ENCODE data around the gene LHFPL4.

LHFPL4 gene

DNA sequence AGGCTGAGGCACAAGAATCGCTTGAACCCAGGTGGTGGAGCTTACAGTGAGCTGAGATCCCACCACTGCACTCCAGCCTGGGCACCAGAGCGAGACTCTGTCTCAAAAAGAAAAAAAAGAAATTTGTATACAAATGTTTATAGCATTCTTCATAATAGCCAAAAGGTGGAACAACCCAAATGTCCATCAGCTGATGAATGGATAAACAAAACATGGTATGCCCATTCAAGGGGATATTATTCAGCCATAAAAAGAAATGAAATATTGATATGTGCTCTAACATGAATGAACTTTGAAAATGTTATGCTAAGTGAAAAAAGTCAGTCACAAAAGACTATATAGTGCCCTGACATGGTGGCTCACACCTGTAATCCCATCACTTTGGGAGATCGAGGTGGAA lies 11.4 kb downstream of the LHFPL4 start:
- no peaks in the 10 kb centered on the region for H3K36me3 ChIP-seq (ENCODE audit: insufficient read depth, low read length)
- no peak overlapping the region for H3K9ac ChIP-seq (ENCODE audit: low read depth, low read length)
- H3K27ac ChIP-seq (ENCODE audit: low read depth, low read length): no peak overlapping the region
- H3K4me3 ChIP-seq (ENCODE audit: low read length): no peak overlapping the region
- no peaks in the 10 kb centered on the region for H3K27me3 ChIP-seq (ENCODE audit: insufficient read depth, low read length)
- WGBS: 91% methylated on average over 2 of the region's 3 CpGs
- H3K9me3 ChIP-seq (ENCODE audit: insufficient read depth, low read depth, low read length): no peaks in the 10 kb centered on the region
- no peaks in the 10 kb centered on the region for H3K4me1 ChIP-seq (ENCODE audit: insufficient read depth, low read length)

DNA sequence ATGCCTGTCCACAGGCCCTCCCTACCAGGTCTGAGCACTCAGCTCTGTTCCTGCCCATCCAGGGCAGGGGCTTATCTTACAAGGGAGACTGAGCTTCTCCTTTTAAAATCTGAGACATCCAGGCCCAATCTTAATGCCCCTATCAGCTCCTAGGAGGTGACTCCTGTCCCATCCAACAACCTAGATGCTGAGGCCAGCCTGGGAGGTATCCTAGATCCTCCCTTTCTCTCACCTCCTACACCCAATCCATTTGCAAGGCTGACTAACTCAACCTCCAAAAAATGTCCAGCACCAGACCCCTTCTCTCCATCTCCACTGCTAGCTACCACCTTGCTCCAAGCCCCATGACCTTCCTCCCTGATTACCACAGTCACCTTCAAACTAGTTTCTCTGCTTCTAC lies 17.4 kb downstream of the LHFPL4 start:
- no peaks in the 10 kb centered on the region for H3K9me3 ChIP-seq (ENCODE audit: insufficient read depth, low read depth, low read length)
- no peaks in the 10 kb centered on the region for H3K4me1 ChIP-seq (ENCODE audit: insufficient read depth, low read length)
- H3K36me3 ChIP-seq (ENCODE audit: insufficient read depth, low read length): no peaks in the 10 kb centered on the region
- H3K9ac ChIP-seq (ENCODE audit: low read depth, low read length): no peak overlapping the region
- H3K4me3 ChIP-seq (ENCODE audit: low read length): no peak overlapping the region
- H3K27ac ChIP-seq (ENCODE audit: low read depth, low read length): no peak overlapping the region
- no peaks in the 10 kb centered on the region for H3K27me3 ChIP-seq (ENCODE audit: insufficient read depth, low read length)

DNA sequence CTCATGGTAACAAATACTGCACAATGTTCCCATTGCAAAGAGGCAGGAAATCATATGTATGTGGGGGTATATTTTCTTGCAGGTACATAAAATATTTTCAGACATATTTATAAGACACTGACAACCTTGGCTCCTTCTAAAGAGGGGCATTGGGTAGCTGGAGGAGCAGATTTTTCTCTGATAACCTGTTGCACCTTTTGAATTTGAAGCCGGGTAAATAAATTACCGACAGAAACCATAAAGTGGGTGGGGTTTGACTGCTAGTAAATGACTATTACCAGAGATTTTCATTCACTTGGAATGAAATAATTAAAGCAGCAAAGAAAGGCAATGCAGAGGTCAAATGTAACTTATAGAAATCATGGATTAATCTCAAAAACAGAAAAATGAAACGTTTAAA lies 19.2 kb downstream of the LHFPL4 start:
- no peaks in the 10 kb centered on the region for H3K27me3 ChIP-seq (ENCODE audit: insufficient read depth, low read length)
- no peaks in the 10 kb centered on the region for H3K9me3 ChIP-seq (ENCODE audit: insufficient read depth, low read depth, low read length)
- 96% methylated on average over 3 of the region's 3 CpGs for WGBS

DNA sequence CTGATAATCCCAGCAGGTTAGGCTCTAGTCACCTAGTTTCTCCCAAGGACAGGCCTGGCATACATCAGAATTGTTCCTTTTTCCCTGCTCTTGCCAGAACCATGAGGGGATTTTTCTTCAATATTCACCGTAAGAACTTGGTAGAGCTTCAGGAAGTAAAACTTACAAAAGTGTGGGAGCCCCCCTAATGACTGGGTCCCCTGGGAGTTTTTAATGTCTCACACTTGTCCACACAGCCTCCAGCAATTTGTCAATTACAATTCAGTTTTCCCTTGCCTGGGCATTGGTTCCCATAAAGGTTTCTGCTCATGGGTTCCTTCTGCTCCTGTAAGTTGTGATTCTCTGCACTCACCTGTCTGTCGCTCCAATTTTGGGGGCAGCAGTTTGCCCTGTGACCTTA lies 28.5 kb downstream of the LHFPL4 start:
- no peaks in the 10 kb centered on the region for H3K27me3 ChIP-seq (ENCODE audit: insufficient read depth, low read length)
- 86% methylated on average over 2 of the region's 2 CpGs for WGBS
- no peak overlapping the region for H3K27ac ChIP-seq (ENCODE audit: low read depth, low read length)
- no peak overlapping the region for H3K4me3 ChIP-seq (ENCODE audit: low read length)
- no peaks in the 10 kb centered on the region for H3K36me3 ChIP-seq (ENCODE audit: insufficient read depth, low read length)
- H3K9me3 ChIP-seq (ENCODE audit: insufficient read depth, low read depth, low read length): no peaks in the 10 kb centered on the region
- H3K4me1 ChIP-seq (ENCODE audit: insufficient read depth, low read length): no peaks in the 10 kb centered on the region
- H3K9ac ChIP-seq (ENCODE audit: low read depth, low read length): no peak overlapping the region

More for the DNA sequence above, 19.2 kb downstream of the LHFPL4 start:
- H3K4me3 ChIP-seq (ENCODE audit: low read length): no peak overlapping the region
- H3K9ac ChIP-seq (ENCODE audit: low read depth, low read length): no peak overlapping the region
- no peak overlapping the region for H3K27ac ChIP-seq (ENCODE audit: low read depth, low read length)
- H3K36me3 ChIP-seq (ENCODE audit: insufficient read depth, low read length): no peaks in the 10 kb centered on the region
- H3K4me1 ChIP-seq (ENCODE audit: insufficient read depth, low read length): no peaks in the 10 kb centered on the region

DNA sequence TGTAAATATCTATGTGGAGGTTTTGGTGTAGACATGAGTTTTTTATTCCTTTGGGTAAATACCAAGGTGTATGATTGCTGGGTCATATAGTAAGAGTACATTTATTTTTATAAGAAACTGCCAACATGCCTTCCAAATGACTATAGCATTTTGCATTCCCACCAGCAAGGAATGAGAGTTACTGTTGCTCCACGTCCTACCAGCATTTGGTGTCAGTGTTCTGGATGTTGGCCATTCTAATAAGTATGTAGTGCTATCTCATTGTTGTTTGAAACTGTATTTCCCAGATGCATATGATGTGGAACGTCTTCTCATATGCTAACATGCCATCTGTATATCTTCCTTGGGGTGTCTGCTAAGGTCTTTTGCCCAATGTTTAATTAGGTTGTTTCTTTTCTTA lies 38.7 kb downstream of the LHFPL4 start:
- Histone ChIP-seq H3K9ac (ENCODE audit: low read depth, low read length) (no peak overlapping the region), H3K27ac (ENCODE audit: low read depth, low read length) (no peak overlapping the region), H3K4me3 (ENCODE audit: low read length) (no peak overlapping the region), H3K27me3 (ENCODE audit: insufficient read depth, low read length) (no peaks in the 10 kb centered on the region; the same call in 1 of the 2 replicates), H3K9me3 (ENCODE audit: insufficient read depth, low read depth, low read length) (0 out of 2 replicates have a peak, but pooled peaks cover 4% of the 10 kb centered on the region), H3K36me3 (ENCODE audit: insufficient read depth, low read length) (no peaks in the 10 kb centered on the region), H3K4me1 (ENCODE audit: insufficient read depth, low read length) (no peaks in the 10 kb centered on the region)
- 72% methylated on average over 2 of the region's 2 CpGs for WGBS

DNA sequence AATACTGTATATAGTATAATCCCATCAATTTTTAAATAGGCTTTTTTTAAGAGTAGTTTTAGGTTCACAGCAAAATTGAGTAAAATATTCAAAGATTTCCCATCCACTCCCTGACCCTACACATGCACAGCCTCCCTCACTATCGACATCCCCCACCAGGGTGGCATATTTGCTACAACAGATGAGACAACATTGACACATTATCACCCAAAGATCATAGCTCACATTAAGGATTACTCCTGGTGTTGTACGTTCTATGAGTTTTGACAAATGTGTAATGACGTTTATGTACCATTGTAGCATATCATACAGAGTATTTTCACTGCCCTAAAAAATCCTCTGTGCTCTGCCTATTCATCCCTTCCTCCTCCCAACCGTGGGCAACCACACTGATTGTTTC lies 39.3 kb downstream of the LHFPL4 start:
- WGBS: 96% methylated on average over 3 of the region's 4 CpGs
- no peak overlapping the region for H3K4me3 ChIP-seq (ENCODE audit: low read length)
- 0 out of 2 replicates have a peak, but pooled peaks cover 4% of the 10 kb centered on the region for H3K9me3 ChIP-seq (ENCODE audit: insufficient read depth, low read depth, low read length)
- H3K9ac ChIP-seq (ENCODE audit: low read depth, low read length): no peak overlapping the region
- no peak overlapping the region for H3K27ac ChIP-seq (ENCODE audit: low read depth, low read length)
- no peaks in the 10 kb centered on the region for H3K36me3 ChIP-seq (ENCODE audit: insufficient read depth, low read length)
- peaks cover 2% of the 10 kb centered on the region; the same call in 1 of the 2 replicates for H3K27me3 ChIP-seq (ENCODE audit: insufficient read depth, low read length)
- H3K4me1 ChIP-seq (ENCODE audit: insufficient read depth, low read length): no peaks in the 10 kb centered on the region

DNA sequence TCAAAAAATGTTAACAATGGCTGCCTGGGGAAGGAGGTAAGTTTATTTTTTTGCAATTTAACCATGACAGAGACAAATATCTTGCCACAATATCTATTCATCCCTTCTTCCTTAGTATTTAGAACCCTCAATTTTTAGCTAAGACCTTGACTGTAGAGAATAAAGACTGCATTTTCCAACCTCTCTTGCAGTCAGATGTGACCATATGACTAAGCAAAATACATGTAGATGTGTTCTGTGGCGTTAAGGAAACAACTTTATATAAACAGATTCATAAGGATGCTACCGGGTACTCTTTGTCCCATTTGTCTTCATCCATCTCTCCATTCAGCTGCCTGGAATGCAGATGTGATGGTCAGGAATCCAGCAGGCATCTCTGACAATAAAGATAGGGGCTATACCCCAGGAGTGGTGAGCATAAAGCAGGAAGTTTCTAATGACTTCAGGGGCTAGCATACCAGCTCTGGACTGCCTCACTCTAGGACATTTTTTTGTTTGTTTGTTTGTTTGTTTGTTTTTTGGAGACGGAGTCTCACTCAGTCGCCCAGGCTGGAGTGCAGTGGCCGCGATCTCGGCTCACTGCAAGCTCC lies 41.1 kb downstream of the LHFPL4 start:
- Histone ChIP-seq H3K9me3 (ENCODE audit: insufficient read depth, low read depth, low read length) (no peaks in the 10 kb centered on the region), H3K27ac (ENCODE audit: low read depth, low read length) (no peak overlapping the region), H3K4me3 (ENCODE audit: low read length) (no peak overlapping the region), H3K27me3 (ENCODE audit: insufficient read depth, low read length) (peaks cover 14% of the 10 kb centered on the region), H3K4me1 (ENCODE audit: insufficient read depth, low read length) (no peaks in the 10 kb centered on the region), H3K9ac (ENCODE audit: low read depth, low read length) (no peak overlapping the region), H3K36me3 (ENCODE audit: insufficient read depth, low read length) (no peaks in the 10 kb centered on the region)
- 76% methylated on average over 6 of the region's 7 CpGs for WGBS

DNA sequence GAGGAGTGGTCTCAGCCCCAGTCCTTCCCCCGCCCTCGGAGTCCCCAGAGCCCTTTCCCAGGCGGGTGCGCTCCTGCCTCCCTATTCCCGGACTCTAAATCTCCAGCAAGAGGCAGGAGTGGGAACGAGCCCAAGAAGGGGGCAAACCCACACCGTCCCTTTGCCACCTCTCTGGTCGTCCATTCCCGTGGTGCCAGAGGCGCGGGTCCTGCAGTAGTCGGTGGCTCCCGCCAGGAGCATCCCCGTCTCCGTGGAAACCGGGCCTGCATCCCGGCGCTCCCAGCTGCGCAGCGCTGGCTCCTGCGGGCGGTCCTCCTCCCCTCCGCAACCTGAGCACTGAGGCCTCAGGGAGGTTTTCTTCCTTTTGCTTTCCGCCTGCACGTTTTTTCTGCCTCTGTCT lies 44.8 kb downstream of the LHFPL4 start:
- Histone ChIP-seq H3K9ac (ENCODE audit: low read depth, low read length) (no peak overlapping the region), H3K9me3 (ENCODE audit: insufficient read depth, low read depth, low read length) (no peaks in the 10 kb centered on the region), H3K27ac (ENCODE audit: low read depth, low read length) (no peak overlapping the region), H3K27me3 (ENCODE audit: insufficient read depth, low read length) (peaks cover 14% of the 10 kb centered on the region), H3K4me1 (ENCODE audit: insufficient read depth, low read length) (no peaks in the 10 kb centered on the region), H3K4me3 (ENCODE audit: low read length) (no peak overlapping the region), H3K36me3 (ENCODE audit: insufficient read depth, low read length) (no peaks in the 10 kb centered on the region)
- 45% methylated on average over 25 of the region's 25 CpGs for WGBS

DNA sequence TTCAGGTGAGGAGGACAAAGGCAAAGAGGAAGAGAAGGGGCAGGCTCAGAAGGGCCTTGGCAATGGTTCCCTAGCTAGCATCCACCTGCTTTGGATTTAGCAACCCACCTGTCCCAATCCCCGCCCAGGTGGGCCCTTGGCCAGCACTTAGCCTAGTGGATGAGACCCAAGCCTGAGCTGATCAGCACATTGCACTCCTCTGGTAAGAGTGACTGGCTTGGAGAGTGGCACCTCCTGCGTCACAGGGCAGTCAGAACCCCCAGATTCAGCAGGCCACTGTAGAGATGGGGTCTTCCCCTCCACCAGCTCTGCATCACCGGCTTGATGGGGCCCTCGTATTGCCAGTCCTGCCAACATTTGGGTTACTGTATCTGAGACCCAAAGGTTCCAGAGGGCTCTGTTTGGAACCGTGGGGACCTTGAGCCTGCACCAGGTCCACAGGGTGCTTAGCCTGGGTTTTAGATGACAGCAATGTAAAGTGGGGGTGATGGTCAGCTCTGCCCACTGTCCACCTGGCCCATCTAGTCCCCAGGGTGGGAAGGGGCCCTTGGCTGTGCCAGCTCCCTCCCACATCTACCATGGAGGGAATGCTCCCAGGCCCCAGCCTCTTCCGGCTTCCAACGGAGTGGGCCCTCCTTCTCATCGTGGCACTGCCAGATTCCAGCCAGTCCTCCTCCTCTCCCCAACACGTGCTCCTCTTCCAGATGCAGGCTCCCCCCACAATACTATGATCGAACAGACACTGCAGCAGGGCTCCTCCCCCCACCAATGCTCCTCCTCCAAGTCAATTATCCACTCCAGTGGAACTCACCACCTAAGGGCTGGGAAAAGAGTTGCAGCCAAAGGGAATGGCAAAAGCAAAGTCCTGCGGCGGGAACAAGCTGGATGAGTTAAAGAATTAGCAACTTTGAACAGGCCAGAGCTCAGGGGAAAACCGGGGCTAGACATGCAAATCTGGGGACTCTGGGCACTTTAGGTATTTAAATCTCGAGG lies 45.7 kb downstream of the LHFPL4 start:
- no peak overlapping the region for H3K4me3 ChIP-seq (ENCODE audit: low read length)
- no peaks in the 10 kb centered on the region for H3K9me3 ChIP-seq (ENCODE audit: insufficient read depth, low read depth, low read length)
- H3K9ac ChIP-seq (ENCODE audit: low read depth, low read length): no peak overlapping the region
- 69% methylated on average over 14 of the region's 14 CpGs for WGBS
- H3K36me3 ChIP-seq (ENCODE audit: insufficient read depth, low read length): no peaks in the 10 kb centered on the region
- peaks cover 14% of the 10 kb centered on the region for H3K27me3 ChIP-seq (ENCODE audit: insufficient read depth, low read length)
- no peaks in the 10 kb centered on the region for H3K4me1 ChIP-seq (ENCODE audit: insufficient read depth, low read length)
- H3K27ac ChIP-seq (ENCODE audit: low read depth, low read length): no peak overlapping the region

DNA sequence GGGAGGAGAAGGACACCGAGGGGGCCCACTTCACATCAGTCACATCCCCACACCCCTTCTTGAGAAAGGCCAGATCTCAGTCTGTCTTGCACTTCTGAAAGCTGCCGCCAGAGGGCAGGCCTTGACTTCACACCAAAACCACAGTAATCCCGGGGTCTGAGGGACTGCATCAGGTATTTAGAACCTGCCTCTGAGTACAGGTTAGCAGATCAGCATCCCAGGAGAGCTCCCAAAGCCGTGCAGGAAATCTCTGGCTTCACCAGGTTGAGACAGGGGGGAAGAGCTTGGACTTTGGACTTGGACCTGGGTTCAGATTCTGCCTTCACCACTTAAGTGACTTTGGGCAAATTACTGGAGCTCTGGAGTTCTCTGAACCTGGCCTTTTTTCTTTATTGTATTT lies 50.3 kb downstream of the LHFPL4 start:
- H3K9ac ChIP-seq (ENCODE audit: low read depth, low read length): no peak overlapping the region
- H3K36me3 ChIP-seq (ENCODE audit: insufficient read depth, low read length): no peaks in the 10 kb centered on the region
- peaks cover 5% of the 10 kb centered on the region; the same call in 1 of the 2 replicates for H3K4me1 ChIP-seq (ENCODE audit: insufficient read depth, low read length)
- H3K4me3 ChIP-seq (ENCODE audit: low read length): no peak overlapping the region
- H3K9me3 ChIP-seq (ENCODE audit: insufficient read depth, low read depth, low read length): no peaks in the 10 kb centered on the region
- no peak overlapping the region for H3K27ac ChIP-seq (ENCODE audit: low read depth, low read length)
- WGBS: 16% methylated on average over 3 of the region's 4 CpGs
- peaks cover 25% of the 10 kb centered on the region for H3K27me3 ChIP-seq (ENCODE audit: insufficient read depth, low read length)

DNA sequence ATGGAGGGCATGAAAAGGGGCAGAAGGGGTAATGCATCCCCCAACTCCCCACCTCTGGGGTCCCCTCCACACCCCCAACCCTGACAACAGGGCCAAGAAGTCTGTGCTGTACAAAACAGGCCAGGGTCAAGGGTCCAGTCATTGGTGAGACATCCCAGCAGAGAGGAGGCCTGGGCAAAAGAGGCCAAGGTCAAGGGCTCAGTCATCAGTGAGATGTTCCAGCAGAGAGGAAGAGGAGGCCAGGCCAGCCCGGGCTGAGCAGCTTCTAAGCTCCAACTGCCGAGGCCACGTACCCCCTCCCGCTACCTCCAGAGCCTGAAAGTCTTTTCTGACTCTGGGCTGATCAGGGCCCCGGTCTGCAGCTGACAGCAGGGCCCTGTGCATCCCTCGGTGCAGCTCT lies 52.4 kb downstream of the LHFPL4 start:
- no peak overlapping the region for H3K27ac ChIP-seq (ENCODE audit: low read depth, low read length)
- WGBS: 90% methylated on average over 6 of the region's 6 CpGs

More for the DNA sequence above, 52.4 kb downstream of the LHFPL4 start:
- no peaks in the 10 kb centered on the region for H3K36me3 ChIP-seq (ENCODE audit: insufficient read depth, low read length)
- H3K4me1 ChIP-seq (ENCODE audit: insufficient read depth, low read length): peaks cover 5% of the 10 kb centered on the region; the same call in 1 of the 2 replicates
- no peak overlapping the region for H3K4me3 ChIP-seq (ENCODE audit: low read length)
- H3K27me3 ChIP-seq (ENCODE audit: insufficient read depth, low read length): peaks cover 26% of the 10 kb centered on the region
- H3K9ac ChIP-seq (ENCODE audit: low read depth, low read length): no peak overlapping the region
- H3K9me3 ChIP-seq (ENCODE audit: insufficient read depth, low read depth, low read length): no peaks in the 10 kb centered on the region
